ENCODE data around the gene SLIT3.

Gene SLIT3

GRCh38 chr5:169300468-169301385, at the start of gene SLIT3:
Gene SLIT3 (minus strand): TSS chr5:169301139. CDS start chr5:169300709, 430 bp downstream.
- H3K9me2 ChIP-seq (replicated peaks; ENCODE audit: low read depth, low read length) = no peaks in the 10 kb centered on the region
- no peaks in the 10 kb centered on the region for H3F3A ChIP-seq (ENCODE audit: low read depth)
- no peaks in the 10 kb centered on the region for H3K9me3 ChIP-seq (ENCODE audit: insufficient read depth, low read depth, low read length)
- no peaks in the 10 kb centered on the region for H3K27me3 ChIP-seq (ENCODE audit: insufficient read depth, low read length, poor library complexity, severe bottlenecking)
- H3K4me1 ChIP-seq (ENCODE audit: insufficient read depth, low read length, poor library complexity, severe bottlenecking) = no peaks in the 10 kb centered on the region
- no peak within 1 kb of the TSS for H3K9ac ChIP-seq (ENCODE audit: low read depth, low read length, poor library complexity, severe bottlenecking)
- H3K4me2 ChIP-seq (ENCODE audit: low read depth, low read length, poor library complexity, severe bottlenecking) = no peak within 1 kb of the TSS
- H4K20me1 ChIP-seq (ENCODE audit: insufficient read depth, low read length, poor library complexity, severe bottlenecking) = no peaks in the 10 kb centered on the region
- no peak within 1 kb of the TSS for H2AFZ ChIP-seq (ENCODE audit: low read length)
- no peaks in the 10 kb centered on the region for H3K79me2 ChIP-seq (ENCODE audit: insufficient read depth, low read length)
- H3K4me3 ChIP-seq (ENCODE audit: low read length, poor library complexity, severe bottlenecking) = no peak within 1 kb of the TSS
- no peaks in the 10 kb centered on the region for H3K36me3 ChIP-seq (ENCODE audit: insufficient read depth, low read length)
- TF ChIP-seq EZH2phosphoT487 (IDR thresholded peaks at IDR 0.05; ENCODE audit: borderline replicate concordance) (no peak), CTCF (conservative IDR thresholded peaks at IDR 0.05; ENCODE audit: low read length) (no peak)

- TF ChIP-seq EZH2phosphoT487 (IDR thresholded peaks at IDR 0.05; ENCODE audit: borderline replicate concordance) (no peak), CTCF (conservative IDR thresholded peaks at IDR 0.05; ENCODE audit: low read length) (no peak)
- H3K4me1 ChIP-seq (ENCODE audit: insufficient read depth, low read length, poor library complexity, severe bottlenecking) = no peaks in the 10 kb centered on the region
- H3K4me3 ChIP-seq (ENCODE audit: low read length, poor library complexity, severe bottlenecking) = no peak overlapping the region
- H4K20me1 ChIP-seq (ENCODE audit: insufficient read depth, low read length, poor library complexity, severe bottlenecking) = no peaks in the 10 kb centered on the region
- no peaks in the 10 kb centered on the region for H3K79me2 ChIP-seq (ENCODE audit: insufficient read depth, low read length)
- H3K4me2 ChIP-seq (ENCODE audit: low read depth, low read length, poor library complexity, severe bottlenecking) = no peak overlapping the region
- no peaks in the 10 kb centered on the region for H3F3A ChIP-seq (ENCODE audit: low read depth)
- H2AFZ ChIP-seq (ENCODE audit: low read length) = no peak overlapping the region
- H3K36me3 ChIP-seq (ENCODE audit: insufficient read depth, low read length) = no peaks in the 10 kb centered on the region
- no peaks in the 10 kb centered on the region for H3K9me3 ChIP-seq (ENCODE audit: insufficient read depth, low read depth, low read length)
- no peak overlapping the region for H3K9ac ChIP-seq (ENCODE audit: low read depth, low read length, poor library complexity, severe bottlenecking)
- no peaks in the 10 kb centered on the region for H3K9me2 ChIP-seq (replicated peaks; ENCODE audit: low read depth, low read length)
- H3K27me3 ChIP-seq (ENCODE audit: insufficient read depth, low read length, poor library complexity, severe bottlenecking) = no peaks in the 10 kb centered on the region
Observed at GRCh38 chr5:169350016-169350415, 49.1 kb upstream of the SLIT3 start.

- H3K36me3 ChIP-seq (ENCODE audit: insufficient read depth, low read length) = no peaks in the 10 kb centered on the region
- H3K4me1 ChIP-seq (ENCODE audit: insufficient read depth, low read length, poor library complexity, severe bottlenecking) = no peaks in the 10 kb centered on the region
- H3K9me3 ChIP-seq (ENCODE audit: insufficient read depth, low read depth, low read length) = no peaks in the 10 kb centered on the region
- H3K9ac ChIP-seq (ENCODE audit: low read depth, low read length, poor library complexity, severe bottlenecking) = no peak overlapping the region
- TF ChIP-seq EZH2phosphoT487 (IDR thresholded peaks at IDR 0.05; ENCODE audit: borderline replicate concordance) (no peak), CTCF (conservative IDR thresholded peaks at IDR 0.05; ENCODE audit: low read length) (no peak)
- no peaks in the 10 kb centered on the region for H4K20me1 ChIP-seq (ENCODE audit: insufficient read depth, low read length, poor library complexity, severe bottlenecking)
- no peak overlapping the region for H3K4me2 ChIP-seq (ENCODE audit: low read depth, low read length, poor library complexity, severe bottlenecking)
- H3K27me3 ChIP-seq (ENCODE audit: insufficient read depth, low read length, poor library complexity, severe bottlenecking) = no peaks in the 10 kb centered on the region
- no peak overlapping the region for H2AFZ ChIP-seq (ENCODE audit: low read length)
- no peaks in the 10 kb centered on the region for H3K79me2 ChIP-seq (ENCODE audit: insufficient read depth, low read length)
- H3F3A ChIP-seq (ENCODE audit: low read depth) = no peaks in the 10 kb centered on the region
- H3K4me3 ChIP-seq (ENCODE audit: low read length, poor library complexity, severe bottlenecking) = no peak overlapping the region
- H3K9me2 ChIP-seq (replicated peaks; ENCODE audit: low read depth, low read length) = no peaks in the 10 kb centered on the region
Observed at GRCh38 chr5:169347786-169348185, 46.8 kb upstream of the SLIT3 start.

Measured in Loucy (cell line).